Caco-2 (cell line): ENCODE measurements around the gene HOXB3. TPM values are rescaled to one million over a fixed set of nuclear protein-coding genes. Genes with fewer than 3 reads are reported as not detected.

Source experiments
- BruUV-seq: library from RNA; stranded (reverse); fragments of 400-500 nt; replicated peaks from 2 replicates; lab custom pipeline; 2021; lab: Mats Ljungman, UMichigan
- CTCF ChIA-PET: fragments of 300-600 bp; sonication (Branson Sonifier 250); formaldehyde crosslinking; loops from one replicate; lab custom pipeline; 2022; ENCODE audit warnings: antibody characterized with exemption; lab: Charles Lee
- POLR2A ChIA-PET: fragments of 300-600 bp; sonication (Branson Sonifier 250); formaldehyde crosslinking; loops from one replicate; lab custom pipeline; 2022; ENCODE audit warnings: antibody characterized with exemption; lab: Charles Lee
- DNase-seq, 2 experiments: peaks; one replicate each; pipeline versions ENCODE4 v3.0.0 to v3.0.0-alpha.2; 2020 to 2022
- H3K27me3 ChIP-seq: replicated peaks from 2 replicates; pipeline ENCODE4 v1.6.0; 2011; ENCODE audit warnings: low read length; ENCODE audit not compliant: control insufficient read depth, insufficient read depth
- H3K36me3 ChIP-seq: 2 replicates; pipeline ENCODE4 v1.5.1; 2011; ENCODE audit warnings: low read length; ENCODE audit not compliant: control insufficient read depth, insufficient read depth
- H3K4me1 ChIP-seq: fragments of 250-450 bp; sonication (Bioruptor Pico); 2 replicates; pipeline ENCODE4 v1.5.1; 2020; ENCODE audit warnings: mild to moderate bottlenecking
- H3K4me3 ChIP-seq: 2 replicates; pipeline ENCODE4 v1.5.1; 2011; ENCODE audit warnings: low read depth, mild to moderate bottlenecking, control low read depth, low read length
- H3K9me3 ChIP-seq: fragments of 250-450 bp; sonication (Bioruptor Pico); 2 replicates; pipeline ENCODE4 v1.5.1; 2020; ENCODE audit warnings: mild to moderate bottlenecking, moderate library complexity
- H3K27ac Mint-ChIP-seq: one replicate; pipeline ENCODE4 v1.8.0; 2022; ENCODE audit warnings: mixed read lengths; ENCODE audit not compliant: unreplicated experiment
- H3K27me3 Mint-ChIP-seq: one replicate; pipeline ENCODE4 v1.8.0; 2022; ENCODE audit warnings: mixed read lengths; ENCODE audit not compliant: insufficient read depth, unreplicated experiment
- H3K36me3 Mint-ChIP-seq: one replicate; pipeline ENCODE4 v1.8.0; 2022; ENCODE audit warnings: mild to moderate bottlenecking, mixed read lengths; ENCODE audit not compliant: insufficient read depth, unreplicated experiment
- H3K4me1 Mint-ChIP-seq: one replicate; pipeline ENCODE4 v1.8.0; 2022; ENCODE audit warnings: low read depth, mixed read lengths; ENCODE audit not compliant: unreplicated experiment
- H3K4me3 Mint-ChIP-seq: one replicate; pipeline ENCODE4 v1.8.0; 2022; ENCODE audit warnings: mild to moderate bottlenecking, moderate library complexity, mixed read lengths; ENCODE audit not compliant: unreplicated experiment
- H3K9me3 Mint-ChIP-seq: one replicate; pipeline ENCODE4 v1.8.0; 2022; ENCODE audit warnings: mixed read lengths; ENCODE audit not compliant: unreplicated experiment
- CTCF ChIP-seq, 2 experiments: fragments of 200-600 bp in 1 of 2; IDR thresholded peaks; 1 replicate in 1 of 2; 2 replicates in 1 of 2; pipeline versions ENCODE4 v1.5.1 to v1.8.0; 2011 to 2022; ENCODE audit warnings: antibody characterized with exemption in 1 of 2, control low read depth in 1 of 2, inconsistent platforms in 1 of 2, low read depth in 1 of 2, low read length in 1 of 2, mild to moderate bottlenecking in 1 of 2, moderate library complexity in 1 of 2; ENCODE audit not compliant: insufficient read depth in 1 of 2, severe bottlenecking in 1 of 2, unreplicated experiment in 1 of 2
- intact Hi-C: fragments of 100-400 bp; cut with micrococcal nuclease; formaldehyde crosslinking; loops from one replicate; pipeline ENCODE4 v1.10.0; 2022; ENCODE audit not compliant: unreplicated experiment
- total RNA-seq: library from RNA; stranded (reverse); gene quantifications from 2 replicates; pipeline ENCODE4 v1.2.3, GENCODE V29; 2022

Gene HOXB3
- total RNA-seq, 1 experiment from 2014 or later = 7.2 TPM

DNA sequence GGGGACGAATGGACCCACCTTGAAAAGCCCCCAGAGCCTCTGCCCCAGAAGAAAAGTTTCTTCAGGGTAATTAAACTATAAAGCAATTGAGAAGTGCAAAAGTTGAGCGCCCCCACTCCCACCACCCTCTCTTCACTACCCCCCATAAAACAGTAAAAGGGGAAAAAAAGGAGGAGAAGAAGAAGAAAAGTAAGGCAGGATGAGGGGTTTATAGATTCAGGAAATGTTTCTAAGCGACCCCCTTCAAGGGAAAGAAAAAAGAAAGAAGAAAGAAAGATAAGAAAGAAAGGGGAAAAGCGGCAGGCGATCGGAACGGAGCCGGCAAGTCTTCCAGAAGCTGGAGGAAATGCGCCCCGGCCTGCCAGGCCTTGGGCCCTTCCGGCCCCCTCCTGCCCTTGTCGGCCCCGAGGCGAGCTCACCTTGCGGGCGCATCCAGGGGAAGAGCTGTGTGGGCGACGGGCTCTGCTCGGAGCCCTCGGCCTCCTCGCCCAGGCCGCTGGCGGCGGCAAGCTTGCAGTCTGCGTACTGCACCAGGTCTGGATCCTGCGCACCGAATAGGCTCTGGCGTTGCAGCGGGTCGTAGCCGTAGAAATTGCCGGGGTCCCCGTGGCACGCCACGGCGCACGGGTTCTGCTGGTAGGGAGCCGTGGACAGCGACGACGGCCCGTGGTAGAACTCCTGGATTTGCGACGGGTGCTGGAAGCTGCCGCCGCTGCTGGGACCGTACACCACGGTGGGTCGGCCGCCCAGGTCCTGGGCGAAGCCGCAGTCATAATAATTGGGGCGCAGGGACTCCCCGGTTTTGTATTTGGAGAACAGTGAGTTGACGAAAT lies 24.0 kb upstream of the HOXB3 start:
- peaks cover 15% of the 10 kb centered on the region for H3K27me3 ChIP-seq
- intact Hi-C loops = loop anchor here (1.0 to 2.0 kb wide), 2 partner anchors 116 to 461 kb away; no protein-coding TSS in a partner anchor
- H3K27ac Mint-ChIP-seq = no peak overlapping the region
- no peaks in the 10 kb centered on the region for H3K9me3 Mint-ChIP-seq
- TF ChIP-seq CTCF (IDR thresholded peaks at IDR 0.05; ENCODE audit: insufficient read depth in 1 of 2, low read depth in 1 of 2, low read length in 1 of 2, severe bottlenecking in 1 of 2, unreplicated experiment in 1 of 2) = no peak
- peaks cover 45% of the 10 kb centered on the region for H3K4me1 Mint-ChIP-seq
- no TSS peak for BruUV-seq
- peaks cover 52% of the 10 kb centered on the region for H3K27me3 Mint-ChIP-seq
- H3K4me1 ChIP-seq = peaks cover 13% of the 10 kb centered on the region
- POLR2A ChIA-PET = interaction anchor here (0.5 kb wide), 1 partner anchor 990 kb away, joined by 7 read pairs; no protein-coding TSS in a partner anchor
- peaks cover 16% of the 10 kb centered on the region for H3K36me3 Mint-ChIP-seq
- peak overlapping the region; percentile 6; the same call in 1 of the 2 replicates for H3K4me3 ChIP-seq
- peak overlapping the region; percentile 86 for H3K4me3 Mint-ChIP-seq
- no peaks in the 10 kb centered on the region for H3K36me3 ChIP-seq
- no peak for DNase-seq
- H3K9me3 ChIP-seq = no peaks in the 10 kb centered on the region
- CTCF ChIA-PET = interaction anchor here (0.6 to 1.4 kb wide), 14 partner anchors 12 to 485 kb away, joined by 3 to 28 read pairs (median 5); partner anchors contain the start of genes ATP5MC1 and HOXB9

GRCh38 chr17:48612854-48613691 lies 23.0 kb upstream of the HOXB3 start:
- Histone ChIP-seq H3K4me3 (peak overlapping the region; percentile 70), H3K27me3 (peaks cover 13% of the 10 kb centered on the region), H3K36me3 (no peaks in the 10 kb centered on the region), H3K4me1 (peaks cover 10% of the 10 kb centered on the region), H3K9me3 (no peaks in the 10 kb centered on the region)
- peaks cover 9% of the 10 kb centered on the region for H3K36me3 Mint-ChIP-seq
- peak overlapping the region; percentile 4 for H3K27ac Mint-ChIP-seq
- intact Hi-C loops = loop anchor here (1.0 to 2.0 kb wide), 2 partner anchors 115 to 460 kb away; no protein-coding TSS in a partner anchor
- H3K27me3 Mint-ChIP-seq = peaks cover 43% of the 10 kb centered on the region
- peaks cover 40% of the 10 kb centered on the region for H3K4me1 Mint-ChIP-seq
- TF ChIP-seq CTCF (IDR thresholded peaks at IDR 0.05; ENCODE audit: insufficient read depth in 1 of 2, low read depth in 1 of 2, low read length in 1 of 2, severe bottlenecking in 1 of 2, unreplicated experiment in 1 of 2) = peak; percentile 56 to 62
- no peaks in the 10 kb centered on the region for H3K9me3 Mint-ChIP-seq
- ChIA-PET CTCF (interaction anchor here (0.5 to 1.4 kb wide), 36 partner anchors 9 to 981 kb away, joined by 3 to 28 read pairs (median 3); partner anchors contain the start of genes HOXB5, HOXB9 and NFE2L1), POLR2A (interaction anchor here (0.6 to 0.9 kb wide), 3 partner anchors 12 to 655 kb away, joined by 3 to 6 read pairs (median 5); partner anchors contain the start of genes NFE2L1 and PRR15L)
- BruUV-seq = no TSS peak
- H3K4me3 Mint-ChIP-seq = peak overlapping the region; percentile 86
- peak; percentile 79 to 82 for DNase-seq
